K562 (cell line): ENCODE data around the gene CSF1R. TPM values are rescaled to one million over a fixed set of nuclear protein-coding genes. Genes with fewer than 3 reads are reported as not detected.
A peak's percentile ranks its signal among the peaks of the same experiment; 100 is the strongest.

ENCODE experiments used
- ATAC-seq: fragments of 200-7000 bp; cut with Tn5 transposase; 3 replicates; pipeline ENCODE4 v1.9.1; 2020; ENCODE audit warnings: moderate library complexity
- BruUV-seq: library from RNA; stranded (reverse); fragments of 400-500 nt; replicated peaks from 2 replicates; lab custom pipeline; 2021; lab: Mats Ljungman, UMichigan
- CTCF ChIA-PET: fragments of 300-600 bp; formaldehyde crosslinking; extraction: SDS; loops from one replicate; lab custom pipeline; 2021; ENCODE audit warnings: low intra/inter-chr PET ratio; lab: Yijun Ruan, JAX
- POLR2A ChIA-PET: fragments of 300-600, 350-650 bp; sonication (Branson Sonifier 250); formaldehyde crosslinking; extraction: SDS; loops from one replicate; lab custom pipeline; 2021; ENCODE audit warnings: antibody characterized with exemption, inconsistent platforms; lab: Yijun Ruan, JAX
- DNase-seq, 4 experiments: peaks; one replicate each; pipeline versions ENCODE4 v3.0.0 to v3.0.0-alpha.2; 2011 to 2018; ENCODE audit warnings: low spot score in 3 of 4, mixed read lengths in 3 of 4; ENCODE audit errors: extremely low read depth in 1 of 4
- FAIRE-seq: peaks from 2 replicates; lab custom pipeline; 2011; peaks lifted over from hg19 to GRCh38; lab: Jason Lieb, UNC
- H2AFZ ChIP-seq: 2 replicates; pipeline ENCODE4 v1.6.0; 2011; ENCODE audit warnings: low read depth, low read length, control low read depth, inconsistent platforms
- H3K27ac ChIP-seq: fragments of 200-600 bp; 3 replicates; pipeline ENCODE4 v1.8.0; 2011; ENCODE audit warnings: low read depth, mild to moderate bottlenecking, control low read depth, inconsistent platforms, low read length, moderate library complexity, mixed read lengths; ENCODE audit errors: extremely low read depth
- H3K27me3 ChIP-seq, 2 experiments: fragments of 300-600 bp in 1 of 2; 2 replicates in 1 of 2; 3 replicates in 1 of 2; pipeline versions ENCODE4 v1.6.0 to v1.8.0; 2011; ENCODE audit warnings: inconsistent platforms in 2 of 2, low read length in 2 of 2, mild to moderate bottlenecking in 1 of 2, mixed read lengths in 1 of 2, moderate library complexity in 1 of 2; ENCODE audit not compliant: control insufficient read depth in 2 of 2, insufficient read depth in 2 of 2
- H3K36me3 ChIP-seq: fragments of 300-600 bp; 3 replicates; pipeline ENCODE4 v1.8.0; 2011; ENCODE audit warnings: mild to moderate bottlenecking, low read length, inconsistent platforms; ENCODE audit not compliant: control insufficient read depth, insufficient read depth
- H3K4me1 ChIP-seq, 2 experiments: fragments of 200-600 bp in 1 of 2; replicated peaks in 1 of 2; 2 replicates in 1 of 2; 3 replicates in 1 of 2; pipeline versions ENCODE4 v1.5.1 to v1.8.0; 2011; ENCODE audit warnings: inconsistent platforms in 2 of 2, low read length in 2 of 2, mild to moderate bottlenecking in 1 of 2, mixed read lengths in 1 of 2, moderate library complexity in 1 of 2; ENCODE audit not compliant: control insufficient read depth in 2 of 2, insufficient read depth in 2 of 2
- H3K4me2 ChIP-seq: 2 replicates; pipeline ENCODE4 v1.6.1; 2011; ENCODE audit warnings: low read length, control low read depth, inconsistent platforms, mixed read lengths; ENCODE audit not compliant: insufficient read depth
- H3K4me3 ChIP-seq: fragments of 200-600 bp; sonication (generic), shearing (Covaris generic); 2 replicates; pipeline ENCODE4 v1.5.1; 2016; ENCODE audit warnings: control low read depth, inconsistent platforms
- H3K79me2 ChIP-seq: fragments of 200-600 bp; 3 replicates; pipeline ENCODE4 v1.8.0; 2011; ENCODE audit warnings: low read length, inconsistent platforms; ENCODE audit not compliant: control insufficient read depth, insufficient read depth
- H3K9ac ChIP-seq, 2 experiments: 2 replicates each; pipeline versions ENCODE4 v1.6.0 to v1.6.1; 2011; ENCODE audit warnings: low read depth in 2 of 2, low read length in 2 of 2, control low read depth in 1 of 2, inconsistent platforms in 1 of 2, mild to moderate bottlenecking in 1 of 2, mixed read lengths in 1 of 2; ENCODE audit not compliant: insufficient read depth in 1 of 2
- H3K9me1 ChIP-seq: one replicate; pipeline ENCODE4 v1.6.0; 2011; ENCODE audit warnings: inconsistent platforms, mild to moderate bottlenecking, low read length, moderate library complexity; ENCODE audit not compliant: control insufficient read depth, insufficient read depth
- H3K9me3 ChIP-seq: replicated peaks from 2 replicates; pipeline ENCODE4 v1.5.1; 2011; ENCODE audit warnings: low read depth, low read length, inconsistent platforms; ENCODE audit not compliant: control insufficient read depth, insufficient read depth
- H4K20me1 ChIP-seq: replicated peaks from 2 replicates; pipeline ENCODE4 v1.6.1; 2011; ENCODE audit warnings: low read length, inconsistent platforms, mixed read lengths; ENCODE audit not compliant: control insufficient read depth, insufficient read depth
- CHD2 ChIP-seq: IDR thresholded peaks from 2 replicates; pipeline ENCODE4 v1.6.1; 2011; ENCODE audit warnings: low read depth, low read length
- CTCF ChIP-seq, 3 experiments: IDR thresholded peaks in 2 of 3; conservative IDR thresholded peaks in 1 of 3; 2 replicates each; pipeline ENCODE4 v1.5.1; 2011 to 2012; ENCODE audit warnings: low read length in 3 of 3, mild to moderate bottlenecking in 3 of 3, control low read depth in 2 of 3, improper control_type of control experiment in 1 of 3, inconsistent platforms in 1 of 3, low read depth in 1 of 3, mixed read lengths in 1 of 3, moderate library complexity in 1 of 3; ENCODE audit not compliant: insufficient read depth in 2 of 3
- NR0B1 ChIP-seq: fragments of 450-650 bp; IDR thresholded peaks from one replicate; pipeline ENCODE4 v1.6.1; 2018; ENCODE audit warnings: mild to moderate bottlenecking, moderate library complexity; ENCODE audit not compliant: partially characterized antibody
- SETDB1 ChIP-seq: IDR thresholded peaks from one replicate; pipeline ENCODE4 v1.6.1; 2012; ENCODE audit warnings: low read length, control low read depth, inconsistent platforms
- YY1 ChIP-seq, 3 experiments: IDR thresholded peaks; 2 replicates each; pipeline ENCODE4 v1.6.1; 2011; ENCODE audit warnings: low read length in 2 of 3, mild to moderate bottlenecking in 2 of 3, moderate library complexity in 2 of 3, borderline replicate concordance in 1 of 3, control low read depth in 1 of 3, low read depth in 1 of 3; ENCODE audit not compliant: insufficient read depth in 3 of 3, insufficient replicate concordance in 2 of 3, control insufficient read depth in 1 of 3, insufficient read length in 1 of 3; ENCODE audit errors: extremely low read depth in 1 of 3
- WGBS: fragments of 100-300 bp; shearing (Covaris generic); methylation state at CpG from one replicate; pipeline ENCODE4 v1.1.6; 2016; ENCODE audit warnings: low coverage, mixed read lengths; ENCODE audit not compliant: insufficient coverage; ENCODE audit errors: missing lambda C conversion rate; 5-methylcytosine and 5-hydroxymethylcytosine counted together
- in situ Hi-C: fragments of 300-500 bp; cut with MboI; formaldehyde crosslinking; loops from 4 replicates; pipeline ENCODE4 v1.15.0; 2018; ENCODE audit warnings: inconsistent platforms, mixed read lengths
- intact Hi-C: fragments of 100-400 bp; cut with micrococcal nuclease; formaldehyde crosslinking; loops from 2 replicates; pipeline ENCODE4 v1.14.2; 2022
- polyA plus RNA-seq, 8 experiments: library from polyadenylated mRNA; depleted of rRNA in 4 of 8; stranded (reverse) in 5 of 8; unstranded in 3 of 8; fragments of >200 nt; fragmentation: Nextera tagmentation in 2 of 8; fragmentation: Illumina TruSeq in 1 of 8; extraction: Ambion mirVana in 2 of 8; extraction: Trizol in 1 of 8; gene quantifications; 2 replicates each; pipeline versions ENCODE4 v1.2.1 to v1.2.3, GENCODE V29; 2011 to 2014; ENCODE audit warnings: inconsistent platforms in 1 of 8, missing spikeins in 1 of 8
- total RNA-seq, 7 experiments: library from RNA; depleted of rRNA in 6 of 7; stranded (reverse); fragments of >200 nt in 6 of 7; fragmentation: Illumina TruSeq in 2 of 7; extraction: Trizol in 2 of 7; gene quantifications; 2 replicates each; pipeline versions ENCODE4 v1.2.1 to v1.2.3, GENCODE V29; 2011 to 2021; ENCODE audit warnings: low replicate concordance in 1 of 7

Gene CSF1R
- total and polyA plus RNA-seq, 9 of the 15 experiments (the other 6 are each of a cell fraction or from before 2014, with no cell fraction given): 0.03 to 0.64 (median 0.20) TPM; not detected in 6

- TF ChIP-seq NR0B1 (no peak), CTCF (IDR thresholded peaks at IDR 0.05 in 2 of 3, conservative IDR thresholded peaks at IDR 0.05 in 1 of 3; ENCODE audit: insufficient read depth in 2 of 3, low read depth in 1 of 3, low read length in 3 of 3) (peak; percentile 36 to 46 (median 38); a peak in 3 of 6 replicates)
These were observed 10.5 kb downstream of the CSF1R start (continued) for GRCh38 chr5:150075806-150076205.

- peak in 1 of 3 experiments; percentile 36 for TF ChIP-seq YY1 (IDR thresholded peaks at IDR 0.05; ENCODE audit: borderline replicate concordance in 1 of 3, control insufficient read depth in 1 of 3, extremely low read depth in 1 of 3, insufficient read depth in 3 of 3, insufficient read length in 1 of 3, insufficient replicate concordance in 2 of 3, low read depth in 1 of 3, low read length in 2 of 3)
- TF ChIP-seq CHD2: no peak
- no peak for TF ChIP-seq SETDB1
- POLR2A ChIA-PET: interaction anchor here (0.6 to 1.3 kb wide), 5 partner anchors 20 to 628 kb away, joined by 3 to 5 read pairs (median 3); no protein-coding TSS in a partner anchor
- Histone ChIP-seq H3K27me3 (peaks cover 21 to 66% of the 10 kb centered on the region in 2 experiments), H3K4me3 (no peak overlapping the region), H3K79me2 (no peaks in the 10 kb centered on the region), H3K36me3 (no peaks in the 10 kb centered on the region), H2AFZ (no peak overlapping the region), H3K9ac (no peak overlapping the region), H3K4me1 (peaks cover 0 to 4% of the 10 kb centered on the region in 2 experiments; a peak in 2 of 5 replicates), H4K20me1 (peaks cover 6% of the 10 kb centered on the region; the same call in 1 of the 2 replicates), H3K27ac (no peak overlapping the region), H3K9me3 (no peaks in the 10 kb centered on the region), H3K9me1 (no peaks in the 10 kb centered on the region), H3K4me2 (no peak overlapping the region)
- CTCF ChIA-PET: no interaction called here
- no TSS peak for BruUV-seq
- 3% methylated on average over 4 of the region's 4 CpGs for WGBS
- intact Hi-C loops (loop anchor here (10.0 kb wide), 1 partner anchor 50 kb away; no protein-coding TSS in a partner anchor), in situ Hi-C loops (no loop called here)
- DNase-seq (no peak), FAIRE-seq (no peak), ATAC-seq (no peak)
These were observed 11.1 kb downstream of the CSF1R start for GRCh38 chr5:150075233-150075632.
